K562 (cell line): ENCODE measurements around the gene HERPUD2. TPM values are rescaled to one million over a fixed set of nuclear protein-coding genes. Genes with fewer than 3 reads are reported as not detected.

Source experiments
- BCL6 ChIP-seq: fragments of 250-450 bp; sonication (Bioruptor Pico); IDR thresholded peaks from 2 replicates; pipeline ENCODE4 v1.4.0; 2020
- BRD4 ChIP-seq: fragments of 200-600 bp; sonication (generic); IDR thresholded peaks from 2 replicates; pipeline ENCODE4 v1.6.1; 2017; ENCODE audit warnings: inconsistent platforms
- CBX3 ChIP-seq, 2 experiments: IDR thresholded peaks; 1 replicate in 1 of 2; 2 replicates in 1 of 2; pipeline ENCODE4 v1.6.1; 2012; ENCODE audit warnings: inconsistent platforms in 2 of 2, low read length in 2 of 2, borderline replicate concordance in 1 of 2, control low read depth in 1 of 2
- EGR1 ChIP-seq: fragments of 450-650 bp; conservative IDR thresholded peaks from 2 replicates; pipeline ENCODE4 v1.6.1; 2017; ENCODE audit warnings: mild to moderate bottlenecking
- EHMT2 ChIP-seq: fragments of 450-650 bp; IDR thresholded peaks from 2 replicates; pipeline ENCODE4 v1.6.1; 2018; ENCODE audit warnings: antibody characterized with exemption
- EP300 ChIP-seq: IDR thresholded peaks from 2 replicates; pipeline ENCODE4 v1.6.1; 2012; ENCODE audit warnings: low read length, improper control_type of control experiment
- FOXA1 ChIP-seq: fragments of 450-650 bp; IDR thresholded peaks from 2 replicates; pipeline ENCODE4 v1.6.1; 2016; ENCODE audit warnings: mild to moderate bottlenecking, borderline replicate concordance
- HDAC3 ChIP-seq: fragments of 450-650 bp; IDR thresholded peaks from 2 replicates; pipeline ENCODE4 v1.6.1; 2018; ENCODE audit warnings: borderline replicate concordance, mild to moderate bottlenecking, moderate library complexity; ENCODE audit not compliant: partially characterized antibody
- IRF1 ChIP-seq: sonication (generic); formaldehyde crosslinking; IDR thresholded peaks from 2 replicates; pipeline ENCODE4 v1.8.0; 2022; ENCODE audit warnings: missing genetic modification reagents, mild to moderate bottlenecking, borderline replicate concordance
- JUND ChIP-seq, 2 experiments: IDR thresholded peaks; 2 replicates in 1 of 2; 3 replicates in 1 of 2; pipeline ENCODE4 v1.6.1; 2011; ENCODE audit warnings: borderline replicate concordance in 2 of 2, low read depth in 2 of 2, low read length in 2 of 2, improper control_type of control experiment in 1 of 2, missing biosample characterization in 1 of 2, missing genetic modification characterization in 1 of 2, missing genetic modification reagents in 1 of 2
- MCM5 ChIP-seq: fragments of 450-650 bp; IDR thresholded peaks from 2 replicates; pipeline ENCODE4 v1.6.1; 2016; ENCODE audit warnings: low read depth
- NBN ChIP-seq: fragments of 450-650 bp; IDR thresholded peaks from 2 replicates; pipeline ENCODE4 v1.6.1; 2016; ENCODE audit warnings: low read depth, mild to moderate bottlenecking
- NFE2 ChIP-seq: IDR thresholded peaks from 2 replicates; pipeline ENCODE4 v1.6.1; 2014; ENCODE audit warnings: antibody characterized with exemption, low read depth
- PRDM10 ChIP-seq: fragments of 450-650 bp; IDR thresholded peaks from 2 replicates; pipeline ENCODE4 v1.6.1; 2018; ENCODE audit not compliant: partially characterized antibody
- RCOR1 ChIP-seq, 2 experiments: IDR thresholded peaks; 2 replicates each; pipeline ENCODE4 v1.6.1; 2012; ENCODE audit warnings: low read depth in 2 of 2, low read length in 2 of 2, borderline replicate concordance in 1 of 2, improper control_type of control experiment in 1 of 2
- TAF7 ChIP-seq: fragments of 450-650 bp; IDR thresholded peaks from 2 replicates; pipeline ENCODE4 v1.6.1; 2016; ENCODE audit warnings: missing genetic modification characterization, missing compliant biosample characterization
- UBTF ChIP-seq, 2 experiments: IDR thresholded peaks; 2 replicates each; pipeline ENCODE4 v1.6.1; 2012; ENCODE audit warnings: improper control_type of control experiment in 2 of 2, low read depth in 2 of 2, low read length in 2 of 2, borderline replicate concordance in 1 of 2
- ZFP36 ChIP-seq: fragments of 150-350 bp; IDR thresholded peaks from 2 replicates; pipeline ENCODE4 v1.6.1; 2018; ENCODE audit warnings: low read length, low read depth; ENCODE audit not compliant: partially characterized antibody
- ZNF277 ChIP-seq: fragments of 250-450 bp; sonication (Bioruptor Pico); IDR thresholded peaks from 2 replicates; pipeline ENCODE4 v1.8.0; 2022; ENCODE audit warnings: inconsistent platforms, mild to moderate bottlenecking, moderate library complexity, borderline replicate concordance
- ZNF583 ChIP-seq: fragments of 250-450 bp; sonication (Bioruptor Pico); IDR thresholded peaks from 2 replicates; pipeline ENCODE4 v1.4.0; 2020
- polyA plus RNA-seq, 8 experiments: library from polyadenylated mRNA; depleted of rRNA in 4 of 8; stranded (reverse) in 5 of 8; unstranded in 3 of 8; fragments of >200 nt; fragmentation: Nextera tagmentation in 2 of 8; fragmentation: Illumina TruSeq in 1 of 8; extraction: Ambion mirVana in 2 of 8; extraction: Trizol in 1 of 8; gene quantifications; 2 replicates each; pipeline versions ENCODE4 v1.2.1 to v1.2.3, GENCODE V29; 2011 to 2014; ENCODE audit warnings: inconsistent platforms in 1 of 8, missing spikeins in 1 of 8
- total RNA-seq, 7 experiments: library from RNA; depleted of rRNA in 6 of 7; stranded (reverse); fragments of >200 nt in 6 of 7; fragmentation: Illumina TruSeq in 2 of 7; extraction: Trizol in 2 of 7; gene quantifications; 2 replicates each; pipeline versions ENCODE4 v1.2.1 to v1.2.3, GENCODE V29; 2011 to 2021; ENCODE audit warnings: low replicate concordance in 1 of 7

HERPUD2 gene
- total and polyA plus RNA-seq, 9 of the 15 experiments (the other 6 are each of a cell fraction or from before 2014, with no cell fraction given): 4.1 to 28.5 (median 12.3) TPM

DNA sequence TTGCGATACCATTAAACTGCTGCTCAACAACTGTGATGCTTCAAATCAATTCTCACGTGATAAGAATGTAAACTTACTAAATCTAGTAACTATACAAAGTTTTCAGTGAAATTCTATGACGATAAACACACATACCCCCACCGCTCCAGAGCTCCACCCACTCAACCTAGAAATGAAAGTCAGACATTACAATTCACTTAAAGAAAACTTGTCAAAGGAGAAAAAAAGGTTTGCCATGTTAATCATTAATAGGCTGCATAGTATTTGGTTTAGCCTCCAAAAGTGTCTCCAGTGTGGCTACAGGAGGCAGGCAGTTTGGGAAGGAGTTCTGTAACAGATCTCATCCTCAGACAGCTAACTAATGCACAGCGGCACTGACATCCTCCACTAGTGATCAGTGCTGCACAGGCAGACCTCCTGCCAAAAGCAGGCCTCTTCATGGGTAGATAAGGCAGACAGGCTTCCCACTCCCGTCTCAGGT lies 3.1 kb downstream of the HERPUD2 start (continued):
- 0 out of 2 replicates have a peak, but pooled peaks have one; percentile 9 for TF ChIP-seq JUND (IDR thresholded peaks at IDR 0.05; ENCODE audit: borderline replicate concordance, low read depth, low read length)
- no peak; the same call in 2 of the 3 replicates for TF ChIP-seq JUND (tag; IDR thresholded peaks at IDR 0.05; ENCODE audit: borderline replicate concordance, low read depth, low read length)
- peak; percentile 97 for TF ChIP-seq ZFP36
- TF ChIP-seq NFE2: 0 out of 2 replicates have a peak, but pooled peaks have one; percentile 8
- no peak for TF ChIP-seq ZNF583 (CRISPR knock-in tag)
- TF ChIP-seq EP300: 0 out of 2 replicates have a peak, but pooled peaks have one; percentile 21
- 0 out of 2 replicates have a peak, but pooled peaks have one; percentile 34 for TF ChIP-seq NBN
- no peak for TF ChIP-seq ZNF277 (CRISPR knock-in tag)
- TF ChIP-seq UBTF (IDR thresholded peaks at IDR 0.05; ENCODE audit: borderline replicate concordance in 1 of 2, low read depth in 2 of 2, low read length in 2 of 2): 0 out of 4 replicates have a peak, but pooled peaks of 1 of the 2 experiments have one; percentile 40
- peak in 1 of 2 experiments; percentile 41; a peak in 1 of 4 replicates for TF ChIP-seq RCOR1 (IDR thresholded peaks at IDR 0.05; ENCODE audit: borderline replicate concordance in 1 of 2, low read depth in 2 of 2, low read length in 2 of 2)
- peak; percentile 52; the same call in 1 of the 2 replicates for TF ChIP-seq EGR1
- no peak for TF ChIP-seq MCM5
- TF ChIP-seq FOXA1: no peak
- TF ChIP-seq EHMT2: no peak
- peak in 1 of 2 experiments; percentile 99; a peak in 2 of 3 replicates for TF ChIP-seq CBX3 (IDR thresholded peaks at IDR 0.05; ENCODE audit: borderline replicate concordance in 1 of 2, low read length in 2 of 2)
- no peak for TF ChIP-seq HDAC3
- no peak for TF ChIP-seq BCL6 (CRISPR knock-in tag)
- peak; percentile 3 for TF ChIP-seq PRDM10
- TF ChIP-seq IRF1 (CRISPR knock-in tag): no peak
- TF ChIP-seq TAF7: no peak
- TF ChIP-seq BRD4: no peak
